ENCODE measurements around the gene DRC1.

GRCh38 chr2:26477911-26478253 is 76.2 kb downstream of the DRC1 start, which contains the start of gene OTOF:
- TF ChIP-seq CTCF (IDR thresholded peaks at IDR 0.05; ENCODE audit: insufficient read depth, low read length) (no peak), REST (IDR thresholded peaks at IDR 0.05; ENCODE audit: insufficient replicate concordance, low read depth) (no peak), POLR2AphosphoS5 (IDR thresholded peaks at IDR 0.05; ENCODE audit: low read depth) (no peak), SPI1 (IDR thresholded peaks at IDR 0.05; ENCODE audit: borderline replicate concordance, low read depth) (no peak), GABPA (IDR thresholded peaks at IDR 0.05; ENCODE audit: low read depth) (no peak)

Measured in HL-60 (cell line).